CD4-positive, alpha-beta T cell treated with Interleukin-4 for 1 hour (primary cell): ENCODE measurements around the gene ACTL7A.

Experiments
- DNase-seq, 2 donors: peaks; one replicate each; pipeline ENCODE4 v3.0.0-alpha.2; 2020 to 2022

The ACTL7A gene

DNA sequence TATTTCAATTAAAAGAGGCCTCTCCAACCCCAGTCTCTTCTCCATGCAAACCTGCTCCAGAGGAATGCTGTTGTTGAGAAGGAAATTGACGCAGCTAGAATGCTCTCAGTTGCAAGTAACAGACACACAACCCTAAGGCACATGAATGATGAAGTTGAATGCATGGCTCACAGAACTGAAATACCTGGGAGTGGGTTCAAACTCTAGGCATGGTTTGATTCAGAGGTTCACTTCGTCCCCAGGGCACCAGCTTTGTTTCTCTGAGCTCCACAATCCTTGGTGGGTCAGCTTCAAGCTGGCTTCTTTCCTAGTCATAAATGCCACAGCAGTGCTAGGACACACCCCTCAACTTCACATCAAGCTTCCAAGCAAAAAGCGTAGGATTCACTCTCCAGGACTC lies 10.9 kb upstream of the ACTL7A start:
- DNase-seq, result no peak

DNA sequence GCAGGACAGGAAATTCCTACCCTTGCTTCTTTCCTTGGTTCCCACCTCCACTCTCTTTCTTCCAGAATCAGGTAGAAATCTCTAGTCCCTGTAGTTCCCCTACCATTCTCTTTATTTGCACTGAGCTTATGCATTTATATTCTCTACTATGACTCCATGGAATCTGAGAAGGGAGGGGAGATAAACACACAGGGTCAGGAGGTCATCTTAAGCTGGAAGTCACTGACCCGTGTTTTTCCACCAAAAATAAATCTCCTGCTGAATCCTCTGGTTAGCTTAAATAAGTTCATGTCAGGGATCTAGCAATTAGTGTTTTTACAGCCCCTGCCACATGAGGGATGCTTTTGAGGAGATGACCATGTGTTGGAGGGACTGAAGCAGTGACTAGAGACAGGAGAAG lies 10.0 kb upstream of the ACTL7A start:
- no peak for DNase-seq

DNA sequence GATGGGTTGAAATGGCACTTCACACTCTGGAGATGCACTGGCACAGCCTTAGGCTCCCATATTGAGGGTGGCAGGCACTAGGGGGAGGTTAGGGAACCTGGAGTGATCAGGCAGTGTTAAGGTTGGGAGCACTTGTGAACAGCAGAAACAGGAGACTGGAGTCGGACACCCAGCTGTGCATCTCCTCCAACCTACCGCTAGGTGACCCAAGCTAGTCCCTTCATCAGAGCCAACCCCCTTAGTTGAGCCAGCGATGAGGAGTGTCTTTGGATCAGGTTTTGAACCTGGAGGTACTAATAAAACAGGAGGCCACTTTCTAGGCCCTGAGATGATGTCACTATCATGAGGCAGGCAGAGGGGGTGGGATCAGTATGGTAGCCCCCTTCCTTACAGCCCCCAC lies 8.0 kb upstream of the ACTL7A start:
- DNase-seq, result no peak

DNA sequence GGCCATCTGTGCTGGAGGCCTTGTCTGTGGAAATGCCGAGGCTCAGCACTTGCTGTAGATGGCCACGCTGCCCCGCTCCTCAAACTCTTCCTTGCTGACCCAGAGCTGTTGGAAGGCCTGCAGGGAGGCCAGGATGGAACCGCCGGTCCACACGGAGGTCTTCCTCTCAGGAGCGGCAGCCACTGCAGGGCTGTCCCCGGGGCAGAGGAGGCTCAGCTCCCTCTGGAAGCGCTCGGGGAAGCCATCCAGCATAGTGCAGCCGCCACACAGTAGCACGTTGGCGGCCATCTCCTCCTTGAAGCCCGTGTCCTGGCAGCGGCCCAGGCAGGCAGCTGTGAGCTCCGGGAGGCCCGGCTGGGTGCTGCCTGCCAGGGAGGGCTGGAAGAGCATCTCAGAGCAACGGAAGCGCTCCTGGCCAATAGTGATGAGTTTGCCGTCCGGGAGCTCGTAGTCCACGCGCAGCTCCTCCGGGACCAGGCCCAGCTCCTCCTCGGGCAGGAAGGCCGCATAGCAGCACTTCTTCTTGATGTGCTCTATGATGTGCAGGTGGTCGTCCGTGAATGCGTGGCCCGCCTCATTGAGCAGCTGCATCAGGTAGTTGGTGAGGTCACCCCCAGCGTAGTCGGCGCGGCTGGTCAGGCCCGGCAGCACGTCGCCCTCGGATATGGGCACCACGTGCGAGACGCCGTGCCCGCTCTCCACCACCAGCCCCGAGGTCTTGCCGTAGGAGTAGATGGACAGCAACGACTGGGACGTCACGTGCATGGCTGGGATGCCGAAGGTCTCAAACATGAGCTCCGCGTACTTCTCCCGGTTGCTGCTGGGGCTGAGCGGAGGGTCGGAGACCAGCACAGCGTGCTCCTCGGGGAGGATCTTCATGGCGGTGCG lies 7.2 kb upstream of the ACTL7A start:
- no peak for DNase-seq

DNA sequence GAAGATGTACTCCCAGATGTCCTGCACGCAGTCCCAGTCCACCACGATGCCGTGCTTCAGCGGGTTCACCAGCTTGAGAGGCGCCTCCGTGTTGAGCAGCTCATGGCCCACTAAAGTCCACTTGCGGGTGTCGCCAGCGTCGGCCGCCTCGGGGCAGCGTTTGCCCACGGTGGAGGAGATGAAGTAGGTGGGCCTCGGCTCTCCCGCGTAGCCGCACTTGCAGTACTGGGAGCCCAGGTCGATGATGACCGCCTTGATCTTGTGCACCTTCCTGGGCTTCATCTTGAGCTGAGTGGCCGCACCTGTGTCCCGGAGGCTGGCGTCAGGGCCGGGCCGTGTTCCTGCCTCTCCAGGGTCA lies 6.6 kb upstream of the ACTL7A start:
- no peak for DNase-seq

DNA sequence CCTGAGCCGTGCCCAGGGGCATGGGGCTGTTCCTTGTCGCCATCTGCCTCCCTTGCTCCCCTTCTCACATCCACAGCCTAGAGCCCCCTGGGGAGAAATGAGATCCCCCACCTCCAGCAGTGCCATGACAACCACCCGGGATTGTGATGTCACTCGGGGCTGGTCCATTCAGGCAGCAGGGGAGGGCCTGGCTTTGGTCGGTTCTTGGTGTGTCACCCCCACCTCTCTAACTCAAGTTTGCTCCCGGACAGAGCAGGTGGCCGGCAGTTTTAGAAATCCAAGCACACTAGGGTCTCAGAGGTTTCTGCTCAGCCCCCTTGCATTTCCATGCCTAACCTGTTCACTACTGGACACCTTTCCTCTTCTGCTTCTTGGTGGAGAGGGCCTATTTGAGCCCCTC lies 6.2 kb upstream of the ACTL7A start, which contains the start of gene ACTL7B:
Gene ACTL7B, minus strand, starts transcription at position 99 of the 400 bp plus-strand sequence. Its CDS starts 56 bp downstream, at position 43.
- DNase-seq, result no peak

DNA sequence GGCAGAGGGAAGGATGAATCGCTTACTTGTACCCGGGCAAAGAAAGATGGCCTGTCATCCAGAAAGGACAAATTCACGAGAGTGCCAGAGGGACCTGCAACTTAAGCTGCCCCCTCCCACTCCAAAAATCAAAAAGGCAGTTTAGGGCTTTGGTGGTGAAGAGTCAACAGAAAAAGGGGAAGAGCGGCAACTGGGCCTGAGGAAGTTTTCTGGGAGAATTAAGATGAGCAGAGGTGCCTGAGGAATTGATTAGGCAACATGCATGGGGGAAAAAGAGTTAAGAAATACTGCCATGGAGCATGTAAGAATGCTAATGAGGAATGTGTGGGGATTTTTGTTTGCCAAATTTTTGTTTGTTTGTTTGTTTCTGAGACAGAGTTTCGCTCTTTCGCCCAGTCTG lies 4.5 kb upstream of the ACTL7A start:
- DNase-seq, result no peak

DNA sequence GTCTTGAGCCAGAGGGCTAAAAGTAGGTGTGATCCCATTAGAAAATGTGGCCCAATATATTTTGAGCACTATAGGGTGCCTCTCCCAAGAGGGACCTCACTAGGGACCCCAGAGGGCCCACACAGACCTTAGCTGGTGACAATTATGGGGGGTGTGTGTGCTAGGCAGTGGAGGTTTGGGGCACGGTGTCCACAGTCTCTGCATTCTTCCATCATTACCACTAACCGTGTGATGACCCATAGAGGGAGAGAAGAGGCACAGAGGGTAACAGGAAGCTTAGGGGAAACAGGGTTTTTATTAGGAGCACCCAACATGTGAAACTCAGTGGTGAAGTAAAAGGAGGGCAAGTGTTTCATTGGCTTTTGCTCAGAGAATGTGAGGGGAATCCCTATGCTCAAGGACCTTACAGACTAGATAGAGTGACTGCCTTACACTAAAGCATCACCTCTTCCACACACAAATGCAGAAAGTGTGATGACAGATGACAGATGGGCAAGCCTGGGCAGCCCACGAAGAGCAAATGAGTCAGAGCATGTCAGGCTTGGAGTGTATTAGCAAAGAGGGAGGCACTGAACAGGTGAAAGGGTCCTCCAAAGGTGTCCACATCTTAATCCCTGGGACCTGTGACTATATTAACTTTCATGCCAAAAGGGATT lies 2.5 kb upstream of the ACTL7A start:
- no peak for DNase-seq

DNA sequence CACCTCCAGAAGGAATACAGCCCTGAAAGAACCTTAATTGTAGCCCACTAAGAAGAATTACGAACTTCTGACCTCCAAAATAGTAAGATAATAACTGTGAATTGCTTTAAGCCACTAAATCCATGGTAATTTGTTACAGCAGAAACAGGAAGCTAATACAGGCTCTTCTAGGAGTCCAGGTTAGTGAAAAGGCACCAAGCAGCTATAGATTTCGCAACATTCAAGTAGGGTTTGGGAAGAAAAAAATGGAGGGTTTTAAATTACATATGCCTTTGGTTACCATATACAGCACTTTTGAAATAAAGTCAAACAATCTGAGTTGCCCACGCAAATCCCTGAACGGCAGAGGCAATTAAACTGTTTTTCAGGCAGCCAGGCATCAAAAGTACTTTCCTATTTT lies 1.7 kb upstream of the ACTL7A start:
- DNase-seq, result no peak

DNA sequence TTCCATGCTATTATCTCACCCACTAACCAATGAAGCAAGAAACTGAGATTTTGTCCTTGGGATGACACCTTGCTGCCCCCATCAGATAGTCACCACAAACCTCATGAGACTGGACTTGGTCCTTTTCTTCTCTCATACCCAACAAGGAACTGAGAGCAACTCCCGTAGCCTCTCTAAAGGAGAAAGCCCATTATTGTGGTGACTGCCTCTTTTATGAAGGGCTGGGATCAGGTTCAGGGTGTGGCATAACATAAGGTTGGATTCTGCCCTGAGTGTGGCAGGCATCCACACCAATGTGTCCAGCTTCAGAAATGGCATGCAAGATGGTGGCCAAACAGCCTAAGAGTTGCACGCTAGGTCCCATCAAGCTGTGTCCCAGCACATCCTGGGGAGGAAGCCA lies 1.3 kb upstream of the ACTL7A start:
- DNase-seq, result no peak

DNA sequence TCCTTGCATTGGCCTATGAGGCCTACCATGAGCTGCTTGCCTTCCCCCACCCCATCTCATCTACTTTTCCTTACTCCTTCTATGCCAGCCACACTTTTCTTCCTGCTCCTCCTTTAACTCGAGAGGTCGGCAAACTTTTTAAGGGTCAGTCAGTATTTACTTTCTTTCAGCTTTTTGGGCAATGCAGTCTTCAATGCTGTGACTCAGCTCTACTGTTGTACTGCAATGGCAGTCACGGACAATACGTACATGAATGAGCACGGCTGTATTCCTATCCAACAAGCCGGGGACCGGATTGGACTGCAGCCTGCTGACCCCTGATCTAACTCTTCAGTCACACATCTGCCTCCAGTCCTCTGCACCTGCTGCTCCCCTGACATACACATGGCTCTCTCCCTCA lies 602 bp upstream of the ACTL7A start:
- DNase-seq, result no peak

DNA sequence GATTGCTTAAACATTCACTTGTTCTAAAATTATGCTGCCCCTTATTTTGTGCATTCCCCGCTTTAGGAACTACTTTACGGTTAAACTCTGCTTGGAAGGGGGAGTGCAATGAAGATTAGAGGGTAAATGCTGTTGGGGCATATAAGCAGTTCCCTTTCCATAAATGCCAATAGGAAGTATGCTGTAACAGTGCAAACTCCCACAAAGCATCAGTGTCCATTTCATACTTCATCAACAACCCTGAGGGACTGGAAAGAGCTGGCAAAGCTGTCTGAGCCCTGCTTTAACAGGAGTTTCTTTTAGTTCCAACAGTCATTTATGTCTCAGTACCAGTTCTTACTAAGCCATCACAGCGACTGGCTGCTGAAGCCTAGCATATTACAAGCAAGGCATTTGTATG lies 1.8 kb downstream of the ACTL7A start:
- no peak for DNase-seq

DNA sequence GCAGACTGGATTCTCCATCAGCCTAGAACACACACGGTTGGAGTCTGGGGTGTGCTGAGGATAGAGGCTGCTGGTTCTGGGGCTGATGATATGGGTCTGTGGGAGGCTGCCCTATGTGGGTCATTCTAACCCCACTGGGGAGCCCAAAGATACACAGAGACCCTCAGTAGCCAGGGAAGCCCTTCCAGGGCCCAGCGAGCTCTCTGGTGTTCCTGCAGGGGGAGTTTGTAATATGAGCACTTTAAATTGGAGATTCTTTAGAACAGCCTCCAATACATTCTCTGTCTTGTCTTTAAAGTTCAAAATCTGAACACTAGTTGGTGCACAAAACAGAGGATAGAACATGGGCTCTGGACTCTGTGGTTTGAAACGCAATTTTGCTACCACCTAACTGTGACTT lies 2.4 kb downstream of the ACTL7A start:
- DNase-seq, result no peak

DNA sequence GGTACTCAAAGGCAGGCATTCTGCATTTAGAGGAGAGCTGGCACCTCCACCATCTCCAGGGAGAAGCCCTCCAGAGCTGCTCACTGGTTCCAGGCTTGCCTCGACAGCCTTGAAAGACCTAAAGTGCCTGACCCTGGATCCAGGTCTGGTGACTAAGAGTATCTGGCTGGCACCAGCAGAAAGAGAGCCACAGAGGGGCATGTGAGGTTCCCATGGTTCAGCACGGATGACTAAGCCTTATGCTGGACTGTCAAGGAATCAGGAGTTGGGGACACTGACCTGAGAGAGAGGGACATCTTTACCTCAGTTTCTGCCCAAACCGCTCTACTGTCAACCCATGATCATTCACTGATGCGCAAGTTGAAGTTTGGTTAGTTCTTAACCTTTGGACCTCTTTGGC lies 3.0 kb downstream of the ACTL7A start:
- DNase-seq, result no peak

DNA sequence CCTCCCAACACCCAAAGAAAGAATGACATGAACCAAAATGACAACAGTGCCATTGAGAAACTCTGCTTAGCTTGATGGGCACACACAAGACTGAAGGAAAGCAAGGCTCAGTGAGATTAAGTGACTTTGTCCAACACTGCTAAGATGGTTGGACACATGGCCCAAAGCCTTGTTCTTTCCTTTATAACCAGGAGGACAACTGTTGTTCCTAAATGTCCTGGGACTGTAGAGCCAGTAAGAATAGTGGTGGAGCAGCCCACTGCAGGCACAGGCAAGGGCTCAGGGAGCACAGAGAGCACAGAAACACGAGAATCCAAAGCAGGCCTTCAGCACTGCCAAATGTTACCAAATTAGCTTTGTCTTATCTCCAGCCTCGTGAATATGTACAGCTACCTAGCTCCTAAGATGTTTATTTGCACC lies 3.9 kb downstream of the ACTL7A start:
- DNase-seq, result no peak

DNA sequence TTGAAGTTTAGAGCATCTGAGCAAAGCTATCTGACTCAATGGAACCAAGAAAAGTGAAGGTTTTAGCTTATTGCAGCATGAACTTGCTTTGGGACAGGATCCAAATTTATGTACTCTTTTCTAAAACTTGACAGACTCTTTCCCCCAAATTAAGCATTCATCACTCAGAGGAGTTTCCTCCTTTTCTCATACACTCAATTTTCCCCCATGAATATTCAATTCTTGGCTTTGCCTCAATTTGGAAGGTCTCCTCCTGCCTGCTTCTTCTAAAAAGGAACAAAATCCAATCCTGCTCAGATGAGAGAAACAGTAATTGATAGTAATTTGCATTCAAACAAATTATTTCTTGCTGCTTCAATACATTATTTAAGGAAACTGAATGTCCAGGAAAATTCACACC lies 5.0 kb downstream of the ACTL7A start:
- no peak for DNase-seq

DNA sequence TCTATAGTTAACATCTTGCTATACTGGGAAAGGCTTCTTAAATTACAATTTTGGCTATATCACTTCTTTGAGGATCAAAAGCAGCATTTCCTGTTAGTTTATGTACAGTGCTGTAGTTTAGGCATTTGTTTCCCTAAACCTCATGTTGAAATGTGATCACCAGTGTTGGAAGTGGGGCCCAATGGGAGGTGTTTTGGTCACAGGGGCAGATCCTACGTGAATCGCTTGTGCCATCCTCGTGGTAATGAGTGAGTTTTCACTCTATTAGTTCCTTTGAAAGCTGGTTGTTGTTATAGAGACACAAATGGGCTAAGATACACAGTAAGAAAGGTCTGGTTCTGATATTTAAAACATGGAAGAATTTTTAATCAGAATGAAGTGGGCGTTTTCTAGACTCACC lies 5.8 kb downstream of the ACTL7A start:
- DNase-seq, result no peak

DNA sequence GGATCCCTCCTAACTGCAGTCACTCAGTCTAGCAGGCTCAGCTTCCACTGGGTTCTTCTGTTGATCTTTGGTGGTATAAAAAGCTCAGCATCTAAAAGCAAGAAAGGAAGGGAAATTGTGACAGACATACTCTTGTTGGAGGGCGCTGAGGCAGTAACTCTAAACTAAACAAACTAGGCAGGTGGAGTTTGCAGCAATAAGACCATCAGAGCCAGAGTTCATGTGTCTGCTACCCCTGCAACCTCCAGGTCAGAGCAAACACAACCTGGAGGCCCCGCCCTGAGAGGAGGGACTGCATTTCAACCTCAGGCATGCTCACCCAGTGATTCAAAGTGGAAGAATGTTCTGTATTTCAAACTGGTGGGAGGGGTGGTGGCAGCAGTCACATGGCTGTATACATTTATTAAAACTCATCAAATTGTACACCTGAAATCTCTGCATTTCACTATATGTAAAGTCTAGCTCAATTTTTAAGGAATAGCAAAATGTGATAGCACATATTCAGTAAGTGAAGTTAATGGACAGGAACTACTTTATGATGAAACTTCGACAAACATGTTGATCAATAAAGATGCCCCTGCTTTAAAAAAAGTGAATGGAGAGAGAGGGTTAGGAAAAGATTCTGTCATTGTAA lies 7.1 kb downstream of the ACTL7A start:
- DNase-seq, result no peak

DNA sequence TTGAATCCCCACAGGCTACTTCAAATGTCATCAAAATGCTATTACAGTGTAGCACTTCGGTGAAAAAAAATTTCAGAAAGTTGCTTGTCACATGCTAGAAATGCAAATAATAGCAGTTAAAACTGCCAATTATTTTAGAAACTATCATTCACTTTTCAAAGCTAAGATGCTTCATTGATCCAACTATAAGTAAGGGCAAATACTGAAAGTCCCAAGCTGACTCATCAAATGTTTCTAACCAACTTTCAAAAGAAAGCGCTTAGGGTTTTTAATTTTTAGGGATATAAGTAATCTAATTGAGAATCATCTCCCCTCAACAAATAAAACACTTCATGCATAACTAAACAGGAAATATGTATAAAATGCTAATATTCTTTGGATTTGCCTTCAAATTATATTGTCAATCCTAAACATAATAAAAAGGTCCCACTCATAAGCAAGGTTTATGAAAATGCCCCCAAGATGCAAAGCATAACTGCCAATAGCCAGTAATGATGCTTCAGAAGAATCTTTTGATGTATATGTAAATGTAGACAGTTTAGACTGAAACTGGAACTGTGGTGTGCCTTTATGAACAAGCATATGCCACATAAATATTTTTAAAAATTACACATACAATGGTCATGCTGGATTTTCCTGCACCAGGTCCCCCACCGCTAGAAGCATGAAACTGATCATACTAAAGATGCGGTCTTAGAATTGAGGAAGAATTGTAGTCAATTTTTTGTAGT lies 12.2 kb downstream of the ACTL7A start:
- no peak for DNase-seq

DNA sequence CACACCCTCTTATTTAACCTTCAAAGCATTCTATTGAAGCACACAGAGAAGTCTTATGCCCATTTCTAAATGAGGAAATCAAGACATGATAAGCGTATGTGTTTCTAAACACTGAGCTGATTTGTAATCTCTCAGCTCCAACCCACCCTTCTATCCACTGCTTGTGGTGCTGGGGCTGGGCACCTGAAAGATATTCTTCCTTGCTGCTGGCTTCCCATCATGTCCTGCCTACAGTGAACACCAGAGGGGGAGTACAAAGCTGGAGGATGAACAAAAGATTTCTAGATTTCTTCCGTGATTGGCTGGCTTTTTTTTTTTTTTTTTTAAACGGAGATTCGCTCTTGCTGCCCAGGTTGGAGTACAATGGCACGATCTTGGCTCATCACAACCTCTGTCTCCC lies 14.4 kb downstream of the ACTL7A start:
- no peak for DNase-seq

DNA sequence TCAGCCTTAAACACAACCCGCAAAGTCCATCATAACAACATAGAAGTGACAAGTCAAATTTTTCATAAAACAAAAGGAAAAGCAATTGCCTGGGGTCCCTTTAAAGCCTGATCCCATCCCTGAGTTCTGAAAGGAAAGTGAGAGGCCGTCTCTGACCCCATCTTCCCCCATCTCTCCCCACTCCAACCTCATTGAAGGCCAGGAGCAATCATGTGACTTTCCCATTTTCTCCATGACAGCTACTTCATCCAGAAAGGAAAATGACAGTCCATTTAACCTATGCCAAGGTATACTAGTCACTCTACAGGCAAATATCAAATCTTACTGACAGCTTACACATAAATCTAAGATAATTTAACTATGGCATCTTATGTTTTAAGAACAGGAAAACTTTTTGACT lies 15.5 kb downstream of the ACTL7A start:
- no peak for DNase-seq

DNA sequence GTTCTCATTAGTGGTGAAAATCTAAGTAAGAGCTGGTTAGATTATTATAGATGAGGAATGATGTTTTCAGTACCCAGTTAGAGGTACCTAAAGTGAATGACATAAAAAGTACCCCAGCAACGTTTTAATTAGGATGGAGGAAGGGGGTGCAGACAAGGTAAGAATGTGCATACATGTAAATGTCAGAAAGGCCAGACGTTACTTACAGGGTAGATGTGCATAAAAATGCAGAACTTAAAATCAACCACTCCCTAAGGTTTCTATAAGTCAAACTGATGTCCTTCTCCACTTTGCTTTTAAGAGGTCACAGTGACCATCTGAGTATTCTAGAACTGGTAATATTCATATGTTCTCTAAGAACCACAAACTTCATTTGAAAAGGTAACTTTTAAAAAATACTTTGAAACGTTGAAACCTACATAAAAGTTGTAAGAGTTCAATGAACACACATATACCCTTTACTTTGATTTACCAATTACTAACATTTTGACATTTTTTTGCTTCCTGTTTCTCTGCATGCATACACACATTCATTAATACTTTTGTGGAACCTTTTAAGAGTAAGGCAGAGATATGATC lies 18.8 kb downstream of the ACTL7A start:
- DNase-seq, result no peak
